Central memory CD8-positive, alpha-beta T cell (primary cell): ENCODE results near the gene SPATA20.
A peak's percentile ranks its signal among the peaks of the same experiment; 100 is the strongest.

Source experiments
- ATAC-seq: fragments of 150-1000 bp; cut with Tn5 transposase; replicated peaks from 2 replicates; pipeline ENCODE4 v1.10.0; 2022; ENCODE audit warnings: mild to moderate bottlenecking, moderate FRiP score, moderate number of reproducible peaks; ENCODE audit not compliant: poor library complexity, severe bottlenecking; ENCODE audit errors: extremely low read depth
- DNase-seq, 2 donors: peaks; one replicate each; pipeline ENCODE4 v3.0.0; 2021; ENCODE audit warnings: low spot score in 2 of 2
- H3K27ac Mint-ChIP-seq: one replicate; pipeline ENCODE4 v1.8.0; 2022; ENCODE audit warnings: low read depth, mild to moderate bottlenecking, moderate library complexity, mixed read lengths
- H3K27me3 Mint-ChIP-seq: one replicate; pipeline ENCODE4 v1.8.0; 2022; ENCODE audit warnings: mixed read lengths
- H3K36me3 Mint-ChIP-seq: one replicate; pipeline ENCODE4 v1.8.0; 2022; ENCODE audit warnings: mild to moderate bottlenecking, moderate library complexity, mixed read lengths; ENCODE audit not compliant: insufficient read depth
- H3K4me1 Mint-ChIP-seq: one replicate; pipeline ENCODE4 v1.8.0; 2022; ENCODE audit warnings: mixed read lengths
- H3K4me3 Mint-ChIP-seq: one replicate; pipeline ENCODE4 v1.8.0; 2022; ENCODE audit warnings: mild to moderate bottlenecking, moderate library complexity, mixed read lengths
- H3K9me3 Mint-ChIP-seq: one replicate; pipeline ENCODE4 v1.8.0; 2022; ENCODE audit warnings: mixed read lengths

SPATA20 gene

GRCh38 chr17:50537721-50538548, 9.0 kb upstream of the SPATA20 start:
- H3K4me1 Mint-ChIP-seq = peaks cover 20% of the 10 kb centered on the region
- no peak overlapping the region for H3K27ac Mint-ChIP-seq
- no peak overlapping the region for H3K4me3 Mint-ChIP-seq
- H3K9me3 Mint-ChIP-seq = no peaks in the 10 kb centered on the region
- H3K36me3 Mint-ChIP-seq = peaks cover 3% of the 10 kb centered on the region
- DNase-seq (no peak), ATAC-seq (no peak)
- peaks cover 37% of the 10 kb centered on the region for H3K27me3 Mint-ChIP-seq

GRCh38 chr17:50538549-50539410, 8.2 kb upstream of the SPATA20 start:
- no peaks in the 10 kb centered on the region for H3K9me3 Mint-ChIP-seq
- H3K27ac Mint-ChIP-seq = no peak overlapping the region
- peaks cover 30% of the 10 kb centered on the region for H3K27me3 Mint-ChIP-seq
- ATAC-seq = no peak
- no peak for DNase-seq
- no peak overlapping the region for H3K4me3 Mint-ChIP-seq
- H3K4me1 Mint-ChIP-seq = peaks cover 12% of the 10 kb centered on the region
- peaks cover 3% of the 10 kb centered on the region for H3K36me3 Mint-ChIP-seq

DNA sequence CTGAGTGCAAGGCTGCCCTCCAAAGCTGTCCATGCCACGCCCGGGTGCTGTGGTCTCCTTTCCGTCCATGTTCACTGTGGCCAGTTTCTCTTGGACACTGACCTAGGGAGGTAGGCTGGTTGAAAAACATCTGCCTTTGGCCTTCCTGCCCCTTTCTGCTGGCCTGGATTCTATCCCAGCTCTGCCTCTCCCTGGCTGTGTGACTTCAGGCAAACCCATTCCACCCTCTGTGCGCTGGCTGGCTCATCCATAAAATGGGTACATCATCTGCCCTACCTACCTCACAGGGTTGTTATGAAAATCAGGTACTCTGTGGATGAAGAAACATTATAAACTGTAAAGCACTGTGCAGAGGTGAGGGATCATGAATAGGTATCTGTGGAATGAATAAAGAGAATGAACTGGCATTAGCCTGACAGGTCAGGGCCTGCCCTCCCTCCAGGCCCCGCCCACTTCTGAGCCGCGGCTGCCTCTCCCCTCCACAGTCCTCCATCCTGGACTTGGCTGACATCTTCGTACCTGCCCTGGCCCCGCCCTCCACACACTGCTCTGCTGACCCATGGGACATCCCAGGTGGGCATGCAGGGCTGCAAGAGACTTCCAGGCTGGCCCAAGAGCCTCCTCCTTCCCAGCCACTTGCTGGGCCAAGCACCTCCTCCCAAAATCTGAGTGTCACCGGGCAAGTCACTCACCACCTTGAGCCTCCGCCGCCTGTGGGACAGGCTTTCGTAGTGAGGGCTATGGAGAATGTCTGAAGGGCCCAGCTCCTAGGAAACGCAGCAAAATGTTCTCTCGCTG, 7.0 kb upstream of the SPATA20 start:
- DNase-seq = no peak

GRCh38 chr17:50540560-50541401, 6.2 kb upstream of the SPATA20 start:
- H3K9me3 Mint-ChIP-seq = no peaks in the 10 kb centered on the region
- ATAC-seq = no peak
- H3K36me3 Mint-ChIP-seq = peaks cover 3% of the 10 kb centered on the region
- no peak overlapping the region for H3K4me3 Mint-ChIP-seq
- no peak overlapping the region for H3K27ac Mint-ChIP-seq
- H3K27me3 Mint-ChIP-seq = peaks cover 24% of the 10 kb centered on the region
- H3K4me1 Mint-ChIP-seq = peaks cover 8% of the 10 kb centered on the region
- no peak for DNase-seq

More for the DNA sequence above, 7.0 kb upstream of the SPATA20 start:
- no peak overlapping the region for H3K4me3 Mint-ChIP-seq
- H3K9me3 Mint-ChIP-seq = no peaks in the 10 kb centered on the region
- H3K36me3 Mint-ChIP-seq = peaks cover 3% of the 10 kb centered on the region
- H3K4me1 Mint-ChIP-seq = peaks cover 8% of the 10 kb centered on the region
- no peak for ATAC-seq
- H3K27ac Mint-ChIP-seq = no peak overlapping the region
- H3K27me3 Mint-ChIP-seq = peaks cover 30% of the 10 kb centered on the region

GRCh38 chr17:50541402-50541715, 5.6 kb upstream of the SPATA20 start:
- Mint-ChIP-seq H3K4me3 (peak overlapping the region; percentile 81), H3K36me3 (peaks cover 3% of the 10 kb centered on the region), H3K4me1 (peaks cover 8% of the 10 kb centered on the region), H3K9me3 (no peaks in the 10 kb centered on the region), H3K27ac (no peak overlapping the region), H3K27me3 (peaks cover 18% of the 10 kb centered on the region)
- DNase-seq (no peak), ATAC-seq (no peak)

DNA sequence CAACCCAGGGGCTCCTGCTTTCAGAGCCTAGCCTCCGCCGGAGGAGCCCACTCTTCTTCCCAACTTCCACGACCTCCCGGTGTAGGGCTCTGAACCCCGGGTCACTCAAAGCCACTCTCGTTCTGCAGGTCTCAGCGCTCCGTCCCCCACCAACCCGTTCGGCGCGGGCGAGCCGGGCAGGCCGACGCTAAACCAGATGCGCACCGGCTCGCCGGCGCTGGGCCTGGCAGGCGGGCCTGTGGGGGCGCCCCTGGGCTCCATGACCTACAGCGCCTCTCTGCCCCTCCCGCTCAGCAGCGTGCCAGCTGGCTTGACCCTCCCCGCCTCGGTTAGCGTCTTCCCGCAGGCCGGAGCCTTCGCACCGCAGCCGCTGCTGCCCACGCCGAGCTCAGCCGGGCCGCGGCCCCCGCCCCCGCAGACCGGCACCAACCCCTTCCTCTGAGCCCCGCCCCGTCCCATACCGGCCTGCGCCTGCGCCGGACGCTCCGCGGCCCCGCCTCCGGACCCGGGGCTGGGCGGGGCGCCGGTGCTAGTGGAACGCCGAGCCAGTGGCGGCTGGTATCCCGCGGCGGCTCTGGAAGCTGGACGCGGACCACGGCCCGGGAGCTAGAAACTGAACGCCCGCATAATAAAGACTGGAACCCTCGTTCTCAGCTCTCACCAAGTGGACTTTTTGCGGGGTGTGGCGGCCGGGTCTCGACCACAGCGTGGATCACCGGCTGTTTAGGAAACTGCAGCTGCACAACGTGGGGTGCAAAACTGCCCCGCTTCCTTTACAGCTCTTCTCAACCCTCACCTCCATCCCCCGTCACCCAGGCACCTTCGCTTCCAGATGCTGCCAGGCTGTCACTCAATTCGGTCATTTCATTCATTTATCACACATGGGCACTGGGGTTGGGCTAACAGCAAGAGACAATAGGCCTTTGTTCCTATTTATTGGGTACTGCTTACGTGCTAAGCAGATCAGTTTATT, 5.0 kb upstream of the SPATA20 start:
- ATAC-seq = peak; percentile 74
- no peaks in the 10 kb centered on the region for H3K9me3 Mint-ChIP-seq

DNA sequence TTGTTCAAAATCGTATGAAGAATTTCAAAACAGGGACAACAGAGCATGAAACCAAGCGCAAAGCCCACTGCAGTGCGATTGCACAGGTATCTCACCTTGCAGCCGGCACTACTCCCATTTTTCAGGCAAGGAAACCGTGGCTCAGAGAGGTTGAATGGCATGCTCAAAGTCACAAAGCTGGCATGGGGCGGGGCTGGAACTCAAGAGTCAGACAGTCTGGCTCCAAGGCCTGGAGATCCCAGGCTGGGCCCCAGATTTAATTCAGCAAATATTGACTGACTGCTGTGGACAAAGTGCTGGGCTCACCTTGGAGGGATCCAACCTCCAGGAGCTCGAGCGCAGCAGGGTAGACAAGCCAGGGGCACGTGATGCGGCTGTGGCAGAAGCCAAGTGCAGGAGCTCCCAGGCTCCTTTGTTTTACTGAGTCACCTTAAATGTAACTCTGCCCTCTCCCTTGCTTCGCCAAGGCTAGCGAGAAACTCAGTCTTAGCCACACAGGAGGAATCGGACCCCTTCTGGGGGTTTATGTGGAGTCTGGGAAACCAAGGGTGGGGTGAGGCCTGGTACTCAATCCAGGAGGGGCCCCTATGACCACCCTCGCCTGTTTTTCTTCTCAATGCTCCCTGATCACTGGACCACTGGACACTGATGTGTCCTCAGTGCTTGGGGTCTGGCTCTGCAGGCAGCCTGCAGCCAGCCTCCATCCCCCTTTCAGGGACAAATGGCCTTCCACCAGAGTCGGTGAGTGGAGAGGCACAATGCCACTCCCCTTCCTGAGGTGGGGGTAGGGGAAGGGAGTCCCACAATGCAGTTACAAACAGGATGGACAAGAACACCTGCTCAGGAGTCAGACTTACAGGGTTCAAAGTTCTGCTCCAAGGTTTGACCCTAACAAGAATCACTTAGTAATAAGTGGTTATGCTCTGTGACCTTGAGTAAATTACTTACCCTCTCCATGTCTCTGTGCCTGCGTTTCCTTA, 3.9 kb upstream of the SPATA20 start:
- Mint-ChIP-seq H3K4me3 (peak overlapping the region; percentile 81), H3K9me3 (no peaks in the 10 kb centered on the region), H3K36me3 (peaks cover 6% of the 10 kb centered on the region), H3K27me3 (peaks cover 16% of the 10 kb centered on the region), H3K4me1 (peaks cover 19% of the 10 kb centered on the region), H3K27ac (no peak overlapping the region)
- DNase-seq = no peak
- no peak for ATAC-seq

More for the DNA sequence above, 5.0 kb upstream of the SPATA20 start:
- peaks cover 16% of the 10 kb centered on the region for H3K27me3 Mint-ChIP-seq
- peak; percentile 65 to 76 for DNase-seq
- peak overlapping the region; percentile 81 for H3K4me3 Mint-ChIP-seq
- H3K4me1 Mint-ChIP-seq = peaks cover 12% of the 10 kb centered on the region
- H3K27ac Mint-ChIP-seq = no peak overlapping the region
- peaks cover 6% of the 10 kb centered on the region for H3K36me3 Mint-ChIP-seq

- no peaks in the 10 kb centered on the region for H3K9me3 Mint-ChIP-seq
- ATAC-seq = no peak
These were observed 2.5 kb upstream of the SPATA20 start for GRCh38 chr17:50544516-50544915.

GRCh38 chr17:50545311-50545710, 1.7 kb upstream of the SPATA20 start:
- Mint-ChIP-seq H3K4me3 (no peak overlapping the region), H3K27ac (no peak overlapping the region), H3K27me3 (peaks cover 16% of the 10 kb centered on the region), H3K36me3 (peaks cover 6% of the 10 kb centered on the region), H3K9me3 (no peaks in the 10 kb centered on the region), H3K4me1 (peaks cover 22% of the 10 kb centered on the region)
- no peak for ATAC-seq
- no peak for DNase-seq

More at GRCh38 chr17:50544516-50544915, 2.5 kb upstream of the SPATA20 start:
- no peak overlapping the region for H3K4me3 Mint-ChIP-seq
- H3K27ac Mint-ChIP-seq = no peak overlapping the region
- no peak for DNase-seq
- H3K27me3 Mint-ChIP-seq = peaks cover 16% of the 10 kb centered on the region
- peaks cover 6% of the 10 kb centered on the region for H3K36me3 Mint-ChIP-seq
- H3K4me1 Mint-ChIP-seq = peaks cover 19% of the 10 kb centered on the region

- H3K27ac Mint-ChIP-seq = peak overlapping the region; percentile 38
- DNase-seq = no peak
- peaks cover 7% of the 10 kb centered on the region for H3K36me3 Mint-ChIP-seq
- no peak for ATAC-seq
- H3K9me3 Mint-ChIP-seq = no peaks in the 10 kb centered on the region
- H3K27me3 Mint-ChIP-seq = peaks cover 16% of the 10 kb centered on the region
- peak overlapping the region; percentile 80 for H3K4me3 Mint-ChIP-seq
- H3K4me1 Mint-ChIP-seq = peaks cover 20% of the 10 kb centered on the region
These were observed 306 bp upstream of the SPATA20 start for GRCh38 chr17:50546701-50547034.
